Uterus (tissue), 4 donors: ENCODE data around the gene TNFRSF25. TPM values are rescaled to one million over a fixed set of nuclear protein-coding genes. Genes with fewer than 3 reads are reported as not detected.
A peak's percentile ranks its signal among the peaks of the same experiment; 100 is the strongest.
"Not testable (repeated sequence)": the region's sequence is repeated elsewhere in the genome, so short reads cannot be mapped to it uniquely, and the experiment has no call there.

Experiments
- DNase-seq, 2 donors: peaks; one replicate each; pipeline ENCODE4 v3.0.0-alpha.2; 2019 to 2020
- H3K27ac ChIP-seq, 2 donors: fragments of 200-600 bp; sonication (generic); 1 replicate in 1 of 2; 2 replicates in 1 of 2; pipeline ENCODE4 v1.5.1; 2016 to 2018
- H3K27me3 ChIP-seq, 2 donors: fragments of 200-600 bp; sonication (generic); one replicate each; pipeline ENCODE4 v1.5.1; 2018 to 2019; ENCODE audit warnings: control low read depth in 1 of 2
- H3K36me3 ChIP-seq, 2 donors: fragments of 200-600 bp; sonication (generic); one replicate each; pipeline ENCODE4 v1.5.1; 2019; ENCODE audit warnings: control low read depth in 1 of 2
- H3K4me1 ChIP-seq, 2 donors: fragments of 200-600 bp; sonication (generic); one replicate each; pipeline ENCODE4 v1.5.1; 2018 to 2019; ENCODE audit warnings: control low read depth in 1 of 2
- H3K4me3 ChIP-seq, 2 donors: fragments of 200-600 bp; sonication (generic); 1 replicate in 1 of 2; 2 replicates in 1 of 2; pipeline ENCODE4 v1.5.1; 2018 to 2019; ENCODE audit warnings: mild to moderate bottlenecking in 1 of 2
- H3K9me3 ChIP-seq, 2 donors: fragments of 200-600 bp; sonication (generic); one replicate each; pipeline ENCODE4 v1.5.1; 2019; ENCODE audit warnings: control low read depth in 1 of 2
- POLR2A ChIP-seq, 2 donors: fragments of 450-650 bp; IDR thresholded peaks; one replicate each; pipeline ENCODE4 v1.6.1; 2016; ENCODE audit warnings: antibody characterized with exemption in 2 of 2, mild to moderate bottlenecking in 1 of 2, moderate library complexity in 1 of 2
- intact Hi-C: fragments of 100-400 bp; cut with DNase I; formaldehyde crosslinking; loops from one replicate; pipeline ENCODE4 v1.15.1; 2023; ENCODE audit warnings: low total_unique reads
- total RNA-seq, 4 donors: library from RNA; depleted of rRNA in 3 of 4; stranded (reverse); fragments of >200 nt in 3 of 4; gene quantifications; one replicate each; pipeline versions ENCODE4 v1.1.0 to v1.2.4, GENCODE V29; 2014 to 2023
- TF ChIP-seq, protein P1 (sequence below), 4 experiments: fragments of 200-600 bp in 2 of 4; fragments of 450-650 bp in 2 of 4; sonication (generic) in 2 of 4; IDR thresholded peaks; one replicate each; pipeline ENCODE4 v1.5.1; 2016 to 2019; ENCODE audit warnings: antibody characterized with exemption in 4 of 4, mild to moderate bottlenecking in 2 of 4, moderate library complexity in 1 of 4
- donor health status: DM: yes; HTN: yes; CAD: no.

TNFRSF25 gene
- total RNA-seq, 4 donors from 2014 or later = 1.0 to 11.1 (median 4.8) TPM

GRCh38 chr1:6440198-6441126 lies 25.5 kb downstream of the TNFRSF25 start:
- no peak for DNase-seq
- no peak overlapping the region for H3K27ac ChIP-seq
- TF ChIP-seq POLR2A (IDR thresholded peaks at IDR 0.05) = no peak
- TF ChIP-seq, protein P1, sequence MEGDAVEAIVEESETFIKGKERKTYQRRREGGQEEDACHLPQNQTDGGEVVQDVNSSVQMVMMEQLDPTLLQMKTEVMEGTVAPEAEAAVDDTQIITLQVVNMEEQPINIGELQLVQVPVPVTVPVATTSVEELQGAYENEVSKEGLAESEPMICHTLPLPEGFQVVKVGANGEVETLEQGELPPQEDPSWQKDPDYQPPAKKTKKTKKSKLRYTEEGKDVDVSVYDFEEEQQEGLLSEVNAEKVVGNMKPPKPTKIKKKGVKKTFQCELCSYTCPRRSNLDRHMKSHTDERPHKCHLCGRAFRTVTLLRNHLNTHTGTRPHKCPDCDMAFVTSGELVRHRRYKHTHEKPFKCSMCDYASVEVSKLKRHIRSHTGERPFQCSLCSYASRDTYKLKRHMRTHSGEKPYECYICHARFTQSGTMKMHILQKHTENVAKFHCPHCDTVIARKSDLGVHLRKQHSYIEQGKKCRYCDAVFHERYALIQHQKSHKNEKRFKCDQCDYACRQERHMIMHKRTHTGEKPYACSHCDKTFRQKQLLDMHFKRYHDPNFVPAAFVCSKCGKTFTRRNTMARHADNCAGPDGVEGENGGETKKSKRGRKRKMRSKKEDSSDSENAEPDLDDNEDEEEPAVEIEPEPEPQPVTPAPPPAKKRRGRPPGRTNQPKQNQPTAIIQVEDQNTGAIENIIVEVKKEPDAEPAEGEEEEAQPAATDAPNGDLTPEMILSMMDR (IDR thresholded peaks at IDR 0.05) = peak in 1 of 4 experiments; percentile 28
- H3K4me1 ChIP-seq = no peaks in the 10 kb centered on the region
- no peak overlapping the region for H3K4me3 ChIP-seq
- no peaks in the 10 kb centered on the region for H3K36me3 ChIP-seq
- intact Hi-C loops = no loop called here
- H3K27me3 ChIP-seq = peaks cover 0 to 14% of the 10 kb centered on the region in 2 donors
- no peaks in the 10 kb centered on the region for H3K9me3 ChIP-seq

GRCh38 chr1:6438047-6438525 lies 27.9 kb downstream of the TNFRSF25 start:
- Histone ChIP-seq H3K9me3 (no peaks in the 10 kb centered on the region), H3K27me3 (peaks cover 0 to 14% of the 10 kb centered on the region in 2 donors), H3K36me3 (no peaks in the 10 kb centered on the region), H3K4me1 (no peaks in the 10 kb centered on the region), H3K4me3 (no peak overlapping the region), H3K27ac (no peak overlapping the region)
- TF ChIP-seq POLR2A (IDR thresholded peaks at IDR 0.05) = no peak
- TF ChIP-seq, protein P1 (IDR thresholded peaks at IDR 0.05) = peak; percentile 75 to 90 (median 83)
- intact Hi-C loops = loop anchor here (5.0 kb wide), 1 partner anchor 191 kb away; no protein-coding TSS in a partner anchor
- peak; percentile 54 to 57 for DNase-seq

GRCh38 chr1:6437012-6437700 lies 28.8 kb downstream of the TNFRSF25 start:
- H3K36me3 ChIP-seq, H3K9me3 ChIP-seq, H3K27ac ChIP-seq, DNase-seq, H3K4me3 ChIP-seq, H3K4me1 ChIP-seq: not testable (repeated sequence)
- H3K27me3 ChIP-seq = peaks cover 0 to 14% of the 10 kb centered on the region in 2 donors
- intact Hi-C loops = loop anchor here (5.0 kb wide), 1 partner anchor 190 kb away; no protein-coding TSS in a partner anchor

GRCh38 chr1:6436277-6436676 lies 29.7 kb downstream of the TNFRSF25 start:
- H3K4me3 ChIP-seq, H3K27ac ChIP-seq, H3K9me3 ChIP-seq, H3K36me3 ChIP-seq, DNase-seq, H3K4me1 ChIP-seq: not testable (repeated sequence)
- peaks cover 0 to 12% of the 10 kb centered on the region in 2 donors for H3K27me3 ChIP-seq
- intact Hi-C loops = loop anchor here (5.0 kb wide), 1 partner anchor 189 kb away; no protein-coding TSS in a partner anchor

GRCh38 chr1:6435547-6435946 lies 30.4 kb downstream of the TNFRSF25 start:
- Histone ChIP-seq H3K9me3 (no peaks in the 10 kb centered on the region), H3K4me1 (no peaks in the 10 kb centered on the region), H3K27me3 (peaks cover 0 to 8% of the 10 kb centered on the region in 2 donors), H3K4me3 (no peak overlapping the region), H3K36me3 (no peaks in the 10 kb centered on the region), H3K27ac (no peak overlapping the region)
- no peak for TF ChIP-seq POLR2A (IDR thresholded peaks at IDR 0.05)
- TF ChIP-seq, protein P1 (IDR thresholded peaks at IDR 0.05) = no peak
- DNase-seq = no peak
- intact Hi-C loops = loop anchor here (5.0 kb wide), 1 partner anchor 188 kb away; no protein-coding TSS in a partner anchor
